IMR-90 (cell line): ENCODE measurements around the gene RPRML.

Experiments
- CTCF ChIP-seq: conservative IDR thresholded peaks from 2 replicates; pipeline ENCODE4 v1.5.1; 2012; ENCODE audit warnings: mild to moderate bottlenecking, low read depth, low read length, improper control_type of control experiment
- POLR2A ChIP-seq: IDR thresholded peaks from 2 replicates; pipeline ENCODE4 v1.6.1; 2012; ENCODE audit warnings: mild to moderate bottlenecking, low read depth, low read length
- RAD21 ChIP-seq: IDR thresholded peaks from 2 replicates; pipeline ENCODE4 v1.6.1; 2012; ENCODE audit warnings: low read length, improper control_type of control experiment
- RFX5 ChIP-seq: IDR thresholded peaks from 2 replicates; pipeline ENCODE4 v1.8.0; 2012; ENCODE audit warnings: low read depth, mild to moderate bottlenecking, low read length, moderate library complexity
- SMC3 ChIP-seq: fragments of 150-350 bp; IDR thresholded peaks from 2 replicates; pipeline ENCODE4 v1.6.1; 2016; ENCODE audit warnings: low read depth, mild to moderate bottlenecking, antibody characterized with exemption, low read length, moderate library complexity

GRCh38 chr17:47013341-47013740 is 34.3 kb upstream of the RPRML start:
- no peak for TF ChIP-seq CTCF
- no peak for TF ChIP-seq POLR2A
- no peak for TF ChIP-seq RAD21
- no peak for TF ChIP-seq RFX5
- TF ChIP-seq SMC3, result no peak
